ENCODE results near the gene PMEPA1.

GRCh38 chr20:57638173-57638894, 71.5 kb downstream of the PMEPA1 start:
- TF ChIP-seq CTCF (conservative IDR thresholded peaks at IDR 0.05; ENCODE audit: low read depth in 2 of 2), result no peak
- TF ChIP-seq POLR2AphosphoS5 (IDR thresholded peaks at IDR 0.05; ENCODE audit: low read depth), result no peak

Data from GM23338 (cell line).